ENCODE measurements around the gene EPM2AIP1.

DNA sequence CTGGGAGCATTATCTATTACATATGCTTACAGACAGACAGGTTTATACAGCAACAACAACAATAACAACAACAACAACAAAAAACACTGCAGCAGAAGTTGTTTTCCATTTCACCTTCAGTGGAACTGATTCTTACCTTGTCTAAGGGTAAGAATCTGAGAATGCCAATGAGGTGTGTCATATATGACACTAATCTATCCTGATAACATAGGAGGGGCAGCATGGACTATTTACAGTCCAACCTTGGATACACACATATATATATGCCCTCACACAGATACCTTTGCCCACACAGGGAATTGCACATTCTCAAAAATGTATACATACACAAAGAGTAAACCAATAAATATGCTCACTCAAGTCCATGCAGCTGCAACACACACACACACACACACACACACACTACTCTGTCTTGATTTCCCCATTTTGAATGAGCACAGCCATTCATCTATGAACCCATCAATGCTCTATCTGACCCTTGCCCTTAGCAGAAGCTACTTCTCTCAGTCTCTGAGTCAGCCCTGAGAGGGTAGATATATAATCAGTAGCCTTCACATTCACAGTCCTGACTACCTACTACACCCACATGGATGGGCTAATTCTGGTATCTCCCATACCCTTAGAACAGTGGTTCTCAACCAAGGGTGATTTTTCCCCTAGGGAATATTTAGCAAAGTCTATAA, 38.3 kb downstream of the EPM2AIP1 start:
- TF ChIP-seq SMARCA4 (IDR thresholded peaks at IDR 0.05) (peak; percentile 84), NCOA2 (IDR thresholded peaks at IDR 0.05; ENCODE audit: partially characterized antibody in 2 of 2) (no peak), ZNF408 (CRISPR knock-in tag; IDR thresholded peaks at IDR 0.05; ENCODE audit: low read depth) (no peak), ZBTB34 (CRISPR knock-in tag; IDR thresholded peaks at IDR 0.05) (no peak), TEAD2 (tag; IDR thresholded peaks at IDR 0.05) (no peak), RBM14 (IDR thresholded peaks at IDR 0.05; ENCODE audit: borderline replicate concordance, insufficient read depth, low read depth, low read length) (no peak), POLR2AphosphoS5 (IDR thresholded peaks at IDR 0.05; ENCODE audit: control insufficient read depth, insufficient read depth, low read depth, low read length) (peak; percentile 81; the same call in 1 of the 2 replicates), TCF7 (IDR thresholded peaks at IDR 0.05; ENCODE audit: borderline replicate concordance) (no peak), TAF1 (IDR thresholded peaks at IDR 0.05; ENCODE audit: control insufficient read depth, extremely low read depth, insufficient read depth, low read length, severe bottlenecking) (no peak)
- TF ChIP-seq, protein P1, sequence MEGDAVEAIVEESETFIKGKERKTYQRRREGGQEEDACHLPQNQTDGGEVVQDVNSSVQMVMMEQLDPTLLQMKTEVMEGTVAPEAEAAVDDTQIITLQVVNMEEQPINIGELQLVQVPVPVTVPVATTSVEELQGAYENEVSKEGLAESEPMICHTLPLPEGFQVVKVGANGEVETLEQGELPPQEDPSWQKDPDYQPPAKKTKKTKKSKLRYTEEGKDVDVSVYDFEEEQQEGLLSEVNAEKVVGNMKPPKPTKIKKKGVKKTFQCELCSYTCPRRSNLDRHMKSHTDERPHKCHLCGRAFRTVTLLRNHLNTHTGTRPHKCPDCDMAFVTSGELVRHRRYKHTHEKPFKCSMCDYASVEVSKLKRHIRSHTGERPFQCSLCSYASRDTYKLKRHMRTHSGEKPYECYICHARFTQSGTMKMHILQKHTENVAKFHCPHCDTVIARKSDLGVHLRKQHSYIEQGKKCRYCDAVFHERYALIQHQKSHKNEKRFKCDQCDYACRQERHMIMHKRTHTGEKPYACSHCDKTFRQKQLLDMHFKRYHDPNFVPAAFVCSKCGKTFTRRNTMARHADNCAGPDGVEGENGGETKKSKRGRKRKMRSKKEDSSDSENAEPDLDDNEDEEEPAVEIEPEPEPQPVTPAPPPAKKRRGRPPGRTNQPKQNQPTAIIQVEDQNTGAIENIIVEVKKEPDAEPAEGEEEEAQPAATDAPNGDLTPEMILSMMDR (IDR thresholded peaks at IDR 0.05 in 2 of 3, conservative IDR thresholded peaks at IDR 0.05 in 1 of 3; ENCODE audit: insufficient read depth in 2 of 3, low read depth in 1 of 3, low read length in 3 of 3): no peak
- TF ChIP-seq, protein P2, sequence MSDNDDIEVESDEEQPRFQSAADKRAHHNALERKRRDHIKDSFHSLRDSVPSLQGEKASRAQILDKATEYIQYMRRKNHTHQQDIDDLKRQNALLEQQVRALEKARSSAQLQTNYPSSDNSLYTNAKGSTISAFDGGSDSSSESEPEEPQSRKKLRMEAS (CRISPR knock-in tag; IDR thresholded peaks at IDR 0.05): no peak
